ENCODE measurements around the gene ZMYND15. TPM values are rescaled to one million over a fixed set of nuclear protein-coding genes. Genes with fewer than 3 reads are reported as not detected.

The ZMYND15 gene
- total RNA-seq, 4 donors from 2014 or later = 0.46 to 4.1 (median 1.9) TPM; not detected in 1

DNA sequence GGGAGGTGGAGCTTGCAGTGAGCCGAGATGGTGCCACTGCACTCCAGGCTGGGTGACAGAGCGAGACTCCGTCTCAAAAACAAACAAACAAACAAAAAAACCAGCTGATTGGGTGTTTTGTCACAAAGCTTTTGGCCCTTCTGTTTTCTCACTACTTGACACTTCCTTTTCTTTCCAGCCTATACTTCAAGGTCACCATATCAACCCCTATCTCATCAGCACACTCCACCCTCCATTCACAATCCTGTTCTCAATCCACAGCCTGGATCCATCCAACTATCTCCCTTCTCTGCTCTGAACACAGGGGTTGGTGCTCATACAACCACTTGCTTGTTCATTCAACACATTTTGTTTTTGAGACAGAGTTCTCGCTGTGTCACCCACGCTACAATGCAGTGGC is 15.0 kb upstream of the ZMYND15 start:
- TF ChIP-seq, protein P1, sequence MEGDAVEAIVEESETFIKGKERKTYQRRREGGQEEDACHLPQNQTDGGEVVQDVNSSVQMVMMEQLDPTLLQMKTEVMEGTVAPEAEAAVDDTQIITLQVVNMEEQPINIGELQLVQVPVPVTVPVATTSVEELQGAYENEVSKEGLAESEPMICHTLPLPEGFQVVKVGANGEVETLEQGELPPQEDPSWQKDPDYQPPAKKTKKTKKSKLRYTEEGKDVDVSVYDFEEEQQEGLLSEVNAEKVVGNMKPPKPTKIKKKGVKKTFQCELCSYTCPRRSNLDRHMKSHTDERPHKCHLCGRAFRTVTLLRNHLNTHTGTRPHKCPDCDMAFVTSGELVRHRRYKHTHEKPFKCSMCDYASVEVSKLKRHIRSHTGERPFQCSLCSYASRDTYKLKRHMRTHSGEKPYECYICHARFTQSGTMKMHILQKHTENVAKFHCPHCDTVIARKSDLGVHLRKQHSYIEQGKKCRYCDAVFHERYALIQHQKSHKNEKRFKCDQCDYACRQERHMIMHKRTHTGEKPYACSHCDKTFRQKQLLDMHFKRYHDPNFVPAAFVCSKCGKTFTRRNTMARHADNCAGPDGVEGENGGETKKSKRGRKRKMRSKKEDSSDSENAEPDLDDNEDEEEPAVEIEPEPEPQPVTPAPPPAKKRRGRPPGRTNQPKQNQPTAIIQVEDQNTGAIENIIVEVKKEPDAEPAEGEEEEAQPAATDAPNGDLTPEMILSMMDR (IDR thresholded peaks at IDR 0.05) = no peak
- no peak for ATAC-seq (ENCODE audit: low FRiP score)
- DNase-seq (ENCODE audit: low spot score) = no peak

DNA sequence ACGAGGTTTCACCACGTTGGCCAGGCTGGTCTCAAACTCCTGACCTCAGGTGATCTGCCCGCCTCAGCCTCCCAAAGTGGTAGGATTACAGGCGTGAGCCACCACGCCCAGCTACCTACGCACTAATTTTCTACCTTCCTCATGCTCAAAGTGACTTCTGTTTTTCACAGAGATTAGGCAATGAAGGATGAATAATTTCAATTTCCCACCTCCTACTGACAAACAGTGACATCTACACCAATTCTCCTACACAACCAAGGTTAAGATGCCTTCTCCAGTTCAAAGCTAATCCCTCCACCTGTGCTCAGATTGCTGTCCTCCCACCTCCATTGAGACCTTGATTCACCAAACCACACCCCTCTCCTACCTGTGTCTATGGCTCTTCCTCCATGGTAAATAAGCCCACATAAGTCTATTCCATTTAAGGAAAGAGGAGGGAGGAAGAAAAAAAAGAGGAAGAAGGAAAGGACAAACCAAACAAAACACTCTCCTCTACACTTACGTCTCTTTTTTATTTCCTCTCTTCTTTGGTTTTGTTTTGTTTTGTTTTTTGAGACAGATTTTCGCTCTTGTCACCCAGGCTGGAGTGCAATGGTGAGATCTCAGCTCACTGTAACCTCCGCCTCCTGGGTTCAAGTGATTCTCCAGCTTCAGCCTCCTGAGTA is 13.9 kb upstream of the ZMYND15 start:
- ATAC-seq (ENCODE audit: low FRiP score) = no peak
- TF ChIP-seq, protein P1 (IDR thresholded peaks at IDR 0.05) = no peak

DNA sequence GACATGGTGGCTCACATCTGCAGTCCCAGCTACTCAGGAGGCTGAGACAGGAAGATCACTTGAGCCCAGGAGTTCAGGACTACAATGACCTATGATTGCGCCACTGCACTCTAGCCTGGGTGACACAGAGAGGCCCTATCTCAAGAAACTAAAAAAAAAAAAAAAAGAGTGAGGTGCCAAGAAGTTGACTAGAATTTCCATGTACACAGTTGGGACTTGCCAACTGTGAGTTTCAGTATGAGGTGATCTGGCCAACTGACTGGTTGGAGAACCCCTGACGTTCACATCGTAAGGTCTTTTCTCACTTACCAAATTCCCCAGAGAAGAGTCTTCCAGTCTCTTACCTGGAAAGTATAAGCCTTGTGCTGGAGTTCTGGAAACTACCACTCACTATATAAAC is 11.5 kb upstream of the ZMYND15 start:
- ATAC-seq (ENCODE audit: low FRiP score) (no peak), DNase-seq (ENCODE audit: low spot score) (no peak)
- TF ChIP-seq, protein P1 (IDR thresholded peaks at IDR 0.05) = no peak

More for the DNA sequence above, 13.9 kb upstream of the ZMYND15 start:
- no peak for DNase-seq (ENCODE audit: low spot score)

DNA sequence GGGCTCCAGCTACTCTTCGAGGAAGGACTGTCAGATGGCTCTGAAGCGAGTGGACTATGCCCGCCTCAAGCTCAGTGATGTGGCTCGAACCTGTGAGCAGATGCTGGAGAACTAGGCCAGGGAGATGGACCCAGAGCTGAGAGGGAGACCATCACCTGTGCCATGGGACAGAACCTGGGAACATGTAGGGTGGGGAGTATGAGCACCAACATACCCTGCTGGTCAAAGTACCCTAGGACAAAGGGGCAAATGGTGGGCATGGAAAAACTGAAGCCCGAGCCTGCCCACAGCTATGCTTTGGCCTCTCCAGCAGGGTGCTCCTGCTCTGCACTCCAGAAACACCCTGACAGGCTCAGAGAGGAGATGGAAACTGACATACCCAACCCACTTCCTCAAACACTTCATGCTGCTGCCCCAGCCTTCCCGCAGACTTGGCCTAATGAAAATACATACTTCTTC is 6.5 kb upstream of the ZMYND15 start:
- ATAC-seq (ENCODE audit: low FRiP score) = no peak
- TF ChIP-seq, protein P1 (IDR thresholded peaks at IDR 0.05) = no peak

DNA sequence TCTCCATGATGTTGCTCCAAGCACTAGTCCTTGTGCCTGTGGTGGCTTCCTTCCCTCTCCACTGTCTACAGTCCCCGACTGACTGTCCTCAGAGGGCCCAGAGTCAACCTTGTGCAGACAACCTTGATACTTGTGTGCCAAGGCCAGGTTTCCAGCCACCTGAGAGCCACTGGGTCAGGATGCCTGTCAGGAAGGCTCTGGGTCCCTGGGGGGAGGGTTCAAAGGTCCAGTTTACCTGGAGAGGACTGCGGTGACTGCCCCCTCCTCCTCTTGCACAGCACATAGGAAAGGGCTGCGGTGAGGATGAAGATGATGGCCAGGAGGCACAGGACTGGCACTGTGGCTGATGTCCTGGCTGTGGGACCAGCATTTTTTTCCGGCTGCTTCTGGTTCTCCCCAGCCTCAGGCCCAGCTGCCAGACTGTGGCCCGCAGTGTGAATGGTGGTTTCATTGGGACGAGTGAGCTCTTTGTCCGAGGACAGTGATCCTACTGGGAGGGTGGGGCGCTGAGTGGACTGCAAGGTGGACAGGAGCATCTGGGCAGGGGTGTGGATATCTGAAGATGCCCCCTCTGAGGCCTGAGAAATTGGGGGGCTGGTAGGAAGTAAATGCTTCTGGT is 4.7 kb upstream of the ZMYND15 start:
- no peak for ATAC-seq (ENCODE audit: low FRiP score)
- DNase-seq (ENCODE audit: low spot score) = no peak
- TF ChIP-seq, protein P1 (IDR thresholded peaks at IDR 0.05) = no peak

More for the DNA sequence above, 6.5 kb upstream of the ZMYND15 start:
- no peak for DNase-seq (ENCODE audit: low spot score)

DNA sequence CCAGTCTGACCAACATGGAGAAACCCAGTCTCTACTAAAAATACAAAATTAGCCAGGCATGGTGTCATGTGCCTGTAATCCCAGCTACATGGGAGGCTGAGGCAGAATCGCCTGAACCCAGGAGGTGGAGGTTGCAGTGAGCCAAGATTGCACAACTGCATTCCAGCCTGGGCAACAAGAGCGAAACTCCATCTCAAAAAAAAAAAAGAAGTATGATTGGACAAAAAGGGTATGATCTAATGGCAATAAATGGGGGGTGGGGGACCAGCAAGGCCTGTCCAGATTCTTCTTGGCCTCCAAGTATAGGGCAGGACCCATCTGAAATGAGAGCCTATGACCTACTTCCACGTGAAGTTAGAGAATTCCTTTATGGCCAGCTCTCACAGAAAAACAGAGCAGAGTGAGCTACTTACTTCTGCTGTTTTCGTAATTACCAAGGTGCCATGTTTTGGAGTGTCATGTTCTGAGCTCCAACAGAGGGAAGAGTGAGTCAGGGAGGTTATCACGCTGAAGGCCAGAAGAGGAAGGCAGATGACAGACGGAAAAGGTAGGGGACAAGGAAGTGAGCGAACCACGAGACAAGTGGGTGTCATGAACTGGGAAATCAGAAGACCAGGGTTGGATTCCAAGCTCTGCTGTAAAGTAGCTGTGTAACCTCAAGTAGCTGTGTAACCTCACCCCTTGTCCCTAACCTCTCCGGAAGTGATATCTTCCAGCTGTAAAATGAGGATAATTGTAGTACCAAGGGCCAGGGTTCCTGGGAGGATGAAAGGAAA is 3.6 kb upstream of the ZMYND15 start:
- no peak for ATAC-seq (ENCODE audit: low FRiP score)
- TF ChIP-seq, protein P1 (IDR thresholded peaks at IDR 0.05) = no peak
- DNase-seq (ENCODE audit: low spot score) = no peak

Measured in omental fat pad (tissue), 4 donors.